ENCODE results near the gene CPNE7. TPM values are rescaled to one million over a fixed set of nuclear protein-coding genes. Genes with fewer than 3 reads are reported as not detected.

Gene CPNE7
- total RNA-seq, 1 experiment from 2014 or later, result not detected

DNA sequence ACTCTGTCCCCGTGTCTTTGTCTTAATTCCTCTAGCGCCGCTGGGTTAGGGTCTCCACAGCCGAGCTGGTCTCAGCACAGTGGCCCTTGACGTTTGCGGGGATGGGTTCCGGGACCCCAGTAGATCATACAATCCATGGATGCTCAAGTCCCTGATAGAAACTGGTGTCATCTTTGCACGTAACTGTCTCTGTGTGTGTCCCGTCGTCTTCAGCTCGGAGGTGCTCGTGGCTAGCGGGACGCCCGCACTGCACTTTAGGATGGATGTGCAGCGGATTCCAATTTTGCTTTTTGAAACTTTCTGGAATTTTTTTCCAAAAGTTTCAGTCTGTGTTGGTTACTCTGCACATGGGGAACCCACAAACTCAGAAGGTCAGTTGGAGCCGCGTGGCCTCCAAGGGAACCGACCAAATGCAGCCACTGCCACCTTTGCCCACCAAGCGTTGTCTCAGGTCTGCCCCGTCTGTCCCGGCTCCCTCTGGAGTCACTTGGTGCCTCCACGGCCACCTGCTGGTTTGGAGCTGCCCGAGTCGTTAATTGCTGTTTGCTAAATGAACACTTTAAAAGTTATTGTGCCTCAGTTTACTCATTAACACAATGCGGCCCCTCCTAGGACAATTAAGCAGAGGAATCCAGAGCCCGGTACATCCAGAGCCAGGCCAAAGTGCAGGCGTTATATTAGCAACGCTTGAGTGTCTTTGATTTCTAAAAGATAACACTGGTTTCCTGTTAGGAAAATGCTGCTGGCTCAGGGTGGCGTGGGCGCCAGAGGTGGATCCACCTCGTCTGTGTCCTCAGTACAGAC, 32.6 kb downstream of the CPNE7 start:
- Histone ChIP-seq H3K27ac (no peak overlapping the region), H3K36me3 (no peaks in the 10 kb centered on the region), H3K27me3 (no peaks in the 10 kb centered on the region), H3K9me3 (replicated peaks) (no peaks in the 10 kb centered on the region), H3K4me1 (peaks cover 14% of the 10 kb centered on the region), H3K4me3 (no peak overlapping the region)
- DNase-seq, result no peak

- no peak overlapping the region for H3K4me3 ChIP-seq
- no peaks in the 10 kb centered on the region for H3K27me3 ChIP-seq
- H3K9me3 ChIP-seq (replicated peaks), result no peaks in the 10 kb centered on the region
- no peak for DNase-seq
- H3K27ac ChIP-seq, result no peak overlapping the region
- no peaks in the 10 kb centered on the region for H3K36me3 ChIP-seq
- peaks cover 16% of the 10 kb centered on the region for H3K4me1 ChIP-seq
Measured at GRCh38 chr16:89610108-89610453, 34.5 kb downstream of the CPNE7 start.

DNA sequence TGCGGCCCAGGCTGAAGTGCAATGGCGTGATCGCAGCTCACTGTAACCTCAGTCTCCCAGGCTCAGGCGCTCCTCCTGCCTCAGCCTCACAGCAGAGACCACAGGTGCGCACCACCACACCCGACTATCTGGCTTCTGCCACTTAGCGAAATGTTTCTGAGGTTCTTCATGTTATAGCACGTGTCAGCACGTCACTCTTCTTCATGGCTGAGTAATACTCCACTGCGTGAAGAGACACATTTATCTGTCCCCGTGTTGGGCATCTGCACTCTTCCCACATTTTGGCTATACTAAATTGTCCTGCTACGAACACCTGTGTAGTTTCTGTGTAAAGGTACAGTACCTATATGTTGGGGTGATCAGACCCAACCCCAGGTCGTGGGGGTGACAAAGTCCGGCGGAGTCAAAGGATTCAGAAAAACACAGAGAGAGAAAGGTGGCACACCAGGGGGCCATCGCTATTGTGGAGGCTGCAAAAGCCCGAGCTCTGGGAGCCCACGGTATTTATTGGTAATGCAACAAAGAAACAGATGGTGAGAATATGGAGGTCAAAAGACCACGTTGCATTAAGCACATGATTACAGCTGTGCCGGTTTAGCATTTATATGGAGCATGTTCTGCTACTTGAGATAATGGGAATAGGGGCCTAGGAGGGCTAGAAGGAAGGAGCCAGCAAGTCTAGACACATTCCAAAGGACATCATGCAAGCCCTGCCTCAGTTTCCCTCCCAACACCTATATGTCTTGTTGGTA, 37.0 kb downstream of the CPNE7 start:
- Histone ChIP-seq H3K36me3 (no peaks in the 10 kb centered on the region), H3K27ac (no peak overlapping the region), H3K4me1 (peaks cover 13% of the 10 kb centered on the region), H3K9me3 (replicated peaks) (no peaks in the 10 kb centered on the region), H3K4me3 (no peak overlapping the region), H3K27me3 (no peaks in the 10 kb centered on the region)
- no peak for DNase-seq

DNA sequence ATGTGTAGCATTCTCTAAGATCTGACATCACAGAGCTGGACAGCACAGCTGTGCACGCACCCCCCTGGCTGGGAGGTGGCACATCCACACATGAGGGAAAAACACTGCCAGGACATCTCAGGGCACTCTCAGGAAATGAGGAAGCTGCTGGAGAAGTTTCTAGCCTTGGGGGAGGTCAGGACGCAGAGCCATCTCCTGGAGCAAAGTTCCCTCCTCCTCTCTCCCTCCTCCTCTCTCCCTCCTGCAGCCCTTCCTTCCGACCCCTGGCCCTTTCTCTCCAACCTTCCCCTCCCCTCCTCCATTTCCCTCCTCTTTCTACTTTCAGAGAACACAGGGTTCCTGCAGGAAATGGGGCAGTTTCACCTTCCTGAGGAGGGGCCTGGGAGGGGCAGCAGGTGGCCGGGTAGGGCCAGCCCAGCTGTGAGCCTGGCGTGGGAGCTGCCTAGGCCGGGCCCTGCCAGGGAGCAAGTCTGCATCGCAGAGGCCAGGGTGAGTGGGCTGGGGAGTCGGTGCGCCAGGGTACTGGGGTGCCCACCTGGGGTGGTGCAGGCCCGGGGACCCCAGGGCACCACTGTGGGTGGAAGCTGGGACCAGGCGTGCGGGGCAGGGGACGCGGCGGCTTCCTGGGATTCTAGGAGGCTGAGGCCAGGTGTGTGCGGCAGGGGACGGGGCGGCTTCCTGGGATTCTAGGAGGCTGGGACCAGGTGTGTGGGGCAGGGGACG, 37.8 kb downstream of the CPNE7 start, which contains the start of gene DPEP1:
TSS of gene DPEP1 (plus strand) at position 412 of the 723 bp plus-strand sequence. CDS start 16,769 bp downstream, outside the sequence.
- Histone ChIP-seq H3K27me3 (no peaks in the 10 kb centered on the region), H3K27ac (no peak within 1 kb of the TSS), H3K9me3 (replicated peaks) (no peaks in the 10 kb centered on the region), H3K4me3 (no peak within 1 kb of the TSS), H3K4me1 (peaks cover 13% of the 10 kb centered on the region), H3K36me3 (no peaks in the 10 kb centered on the region)
- DNase-seq, result no peak

- no peak for DNase-seq
- H3K27me3 ChIP-seq, result no peaks in the 10 kb centered on the region
- H3K36me3 ChIP-seq, result no peaks in the 10 kb centered on the region
- peaks cover 13% of the 10 kb centered on the region for H3K4me1 ChIP-seq
- H3K27ac ChIP-seq, result no peak overlapping the region
- no peak overlapping the region for H3K4me3 ChIP-seq
- H3K9me3 ChIP-seq (replicated peaks), result no peaks in the 10 kb centered on the region
Measured at GRCh38 chr16:89613954-89614459, 38.4 kb downstream of the CPNE7 start.

- no peak for DNase-seq
- H3K27ac ChIP-seq, result no peak overlapping the region
- H3K36me3 ChIP-seq, result no peaks in the 10 kb centered on the region
- H3K4me3 ChIP-seq, result no peak overlapping the region
- H3K9me3 ChIP-seq (replicated peaks), result no peaks in the 10 kb centered on the region
- no peaks in the 10 kb centered on the region for H3K27me3 ChIP-seq
- H3K4me1 ChIP-seq, result peaks cover 10% of the 10 kb centered on the region
Measured at GRCh38 chr16:89615176-89615575, 39.6 kb downstream of the CPNE7 start.

- H3K27ac ChIP-seq, result no peak overlapping the region
- H3K4me3 ChIP-seq, result no peak overlapping the region
- H3K36me3 ChIP-seq, result no peaks in the 10 kb centered on the region
- no peaks in the 10 kb centered on the region for H3K9me3 ChIP-seq (replicated peaks)
- H3K4me1 ChIP-seq, result peaks cover 10% of the 10 kb centered on the region
- DNase-seq, result peak in 1 of 2 experiments; percentile 45
- H3K27me3 ChIP-seq, result no peaks in the 10 kb centered on the region
Measured at GRCh38 chr16:89615596-89616090, 40.1 kb downstream of the CPNE7 start.

GRCh38 chr16:89616623-89617022, 41.1 kb downstream of the CPNE7 start:
- H3K27ac ChIP-seq, result no peak overlapping the region
- no peak overlapping the region for H3K4me3 ChIP-seq
- H3K4me1 ChIP-seq, result peaks cover 10% of the 10 kb centered on the region
- DNase-seq, result no peak
- no peaks in the 10 kb centered on the region for H3K36me3 ChIP-seq
- H3K27me3 ChIP-seq, result peaks cover 3% of the 10 kb centered on the region
- no peaks in the 10 kb centered on the region for H3K9me3 ChIP-seq (replicated peaks)

DNA sequence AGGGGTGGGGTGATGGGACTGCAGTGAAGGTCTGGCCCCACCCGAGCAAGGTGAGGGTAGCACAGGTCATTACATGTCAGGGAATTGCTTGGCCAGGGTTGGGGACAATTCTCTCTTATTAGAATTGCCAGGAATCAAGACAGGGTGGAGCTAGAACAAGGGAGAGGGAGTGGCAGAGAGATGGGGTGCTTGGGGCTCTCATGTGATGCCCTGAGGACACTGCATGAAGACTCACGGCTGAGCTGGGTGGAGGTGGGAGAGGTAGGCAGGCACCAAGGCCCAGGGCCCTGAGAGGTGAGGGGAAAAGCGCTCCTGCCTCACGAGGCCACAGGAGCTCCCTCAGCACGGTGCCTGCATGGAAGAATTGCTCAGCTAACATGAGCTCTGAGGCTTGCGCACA, 41.5 kb downstream of the CPNE7 start:
- Histone ChIP-seq H3K9me3 (replicated peaks) (no peaks in the 10 kb centered on the region), H3K27ac (no peak overlapping the region), H3K27me3 (peaks cover 4% of the 10 kb centered on the region), H3K4me1 (peaks cover 10% of the 10 kb centered on the region), H3K4me3 (no peak overlapping the region), H3K36me3 (no peaks in the 10 kb centered on the region)
- no peak for DNase-seq

DNA sequence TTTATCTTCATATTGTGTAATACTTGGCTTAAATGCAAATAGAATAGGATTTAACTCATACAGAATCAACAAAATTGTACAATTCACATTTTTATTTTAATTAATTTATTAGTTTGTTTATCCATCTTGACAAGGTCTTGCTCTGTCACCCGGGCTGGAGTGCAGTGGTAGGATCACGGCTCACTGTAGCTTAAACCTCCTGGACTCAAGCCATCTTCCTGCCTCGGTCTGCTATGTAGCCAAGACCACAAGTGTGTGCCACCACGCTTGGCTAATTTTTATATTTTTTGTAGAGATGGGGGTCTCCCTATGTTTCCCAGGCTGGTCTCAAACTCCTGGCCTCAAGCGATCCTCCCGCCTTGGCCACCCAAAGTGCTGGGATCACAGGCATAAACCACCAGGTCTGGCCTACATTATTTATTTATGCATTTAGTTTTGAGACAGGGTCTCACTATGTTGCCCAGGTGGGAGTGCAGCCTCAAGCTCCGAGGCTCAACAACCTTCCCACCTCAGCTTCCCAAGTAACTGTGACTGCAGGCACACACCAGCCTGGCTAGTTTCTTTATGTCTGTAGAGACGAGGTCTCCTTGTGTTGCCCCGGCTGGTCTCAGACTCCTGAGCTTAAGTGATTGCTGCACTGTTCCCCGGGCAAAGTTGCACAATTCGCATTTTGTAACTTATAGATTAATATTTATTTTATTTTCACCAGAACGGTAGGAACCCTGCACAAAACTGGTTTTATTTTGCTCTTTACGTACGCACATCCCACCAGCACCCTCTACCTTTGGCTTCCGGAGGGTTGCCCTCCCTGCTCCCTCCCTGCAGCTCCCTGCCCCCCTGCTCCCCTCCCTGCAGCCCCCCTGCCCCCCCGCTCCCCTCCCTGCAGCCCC, 42.8 kb downstream of the CPNE7 start:
- Histone ChIP-seq H3K27me3 (peaks cover 4% of the 10 kb centered on the region), H3K27ac (no peak overlapping the region), H3K4me3 (no peak overlapping the region), H3K4me1 (peaks cover 7% of the 10 kb centered on the region), H3K9me3 (replicated peaks) (no peaks in the 10 kb centered on the region), H3K36me3 (no peaks in the 10 kb centered on the region)
- DNase-seq, result no peak

DNA sequence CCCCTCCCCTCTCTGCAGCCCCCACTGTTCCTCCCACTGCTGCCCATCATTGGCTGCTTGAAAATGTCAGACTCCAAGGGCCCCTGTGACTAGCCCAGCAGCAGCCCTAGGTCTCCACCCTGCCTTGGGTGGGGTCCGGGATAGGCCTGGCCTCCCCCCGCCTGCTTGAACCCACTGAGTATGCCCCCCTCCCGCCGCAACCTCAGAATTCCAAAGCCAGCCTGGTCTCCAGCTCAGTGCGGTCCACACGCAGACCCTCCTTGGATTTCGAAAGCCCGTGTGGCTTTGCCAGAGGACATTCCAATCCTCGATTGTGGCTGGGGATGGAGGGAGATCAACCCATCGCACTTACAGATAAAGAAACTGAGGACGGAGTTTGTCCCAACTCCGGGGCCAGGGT, 44.3 kb downstream of the CPNE7 start:
- Histone ChIP-seq H3K27me3 (peaks cover 4% of the 10 kb centered on the region), H3K27ac (no peak overlapping the region), H3K9me3 (replicated peaks) (no peaks in the 10 kb centered on the region), H3K4me1 (peaks cover 5% of the 10 kb centered on the region; the same call in 1 of the 2 replicates), H3K4me3 (no peak overlapping the region), H3K36me3 (no peaks in the 10 kb centered on the region)
- no peak for DNase-seq

GRCh38 chr16:89620406-89620841, 44.9 kb downstream of the CPNE7 start:
- peak; percentile 65 to 75 for DNase-seq
- Histone ChIP-seq H3K36me3 (no peaks in the 10 kb centered on the region), H3K9me3 (replicated peaks) (no peaks in the 10 kb centered on the region), H3K27ac (no peak overlapping the region), H3K27me3 (peaks cover 4% of the 10 kb centered on the region), H3K4me1 (peaks cover 5% of the 10 kb centered on the region; the same call in 1 of the 2 replicates), H3K4me3 (peak overlapping the region; percentile 8; the same call in 1 of the 2 replicates)

DNA sequence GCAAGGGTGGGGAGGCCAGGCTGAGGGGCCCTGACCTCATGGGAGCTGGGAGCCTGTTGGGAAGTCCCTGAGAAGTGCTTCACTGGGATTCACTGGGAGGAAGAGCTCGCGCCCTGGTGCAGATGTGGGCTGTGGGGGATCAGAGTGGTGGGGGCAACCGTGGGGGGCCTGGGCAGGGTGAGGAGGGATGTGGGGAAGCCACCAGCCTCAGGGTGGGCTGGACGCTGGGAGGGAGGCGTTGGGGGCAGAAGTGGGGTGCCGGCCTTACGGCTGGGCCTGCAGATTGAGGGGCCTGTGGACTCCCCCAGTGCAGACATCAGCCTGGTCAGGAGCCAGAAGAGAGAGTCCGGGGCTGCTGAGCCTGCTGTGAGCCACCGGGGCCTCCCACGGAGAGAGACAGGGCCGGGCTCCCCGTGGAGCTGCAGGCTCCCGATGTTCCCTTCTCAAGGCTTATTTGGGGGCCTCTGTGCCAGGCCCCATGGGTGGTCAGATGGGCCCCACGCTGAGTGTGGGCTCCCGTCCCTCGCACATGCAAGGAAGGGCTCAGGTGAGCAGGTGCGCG, 45.7 kb downstream of the CPNE7 start:
- H3K9me3 ChIP-seq (replicated peaks), result no peaks in the 10 kb centered on the region
- no peak overlapping the region for H3K27ac ChIP-seq
- H3K36me3 ChIP-seq, result no peaks in the 10 kb centered on the region
- peaks cover 5% of the 10 kb centered on the region; the same call in 1 of the 2 replicates for H3K4me1 ChIP-seq
- DNase-seq, result no peak
- H3K27me3 ChIP-seq, result peaks cover 4% of the 10 kb centered on the region
- no peak overlapping the region for H3K4me3 ChIP-seq

All from SJCRH30 (cell line).